ENCODE data around the gene SBNO2. TPM values are rescaled to one million over a fixed set of nuclear protein-coding genes. Genes with fewer than 3 reads are reported as not detected.

Gene SBNO2
- total and polyA plus RNA-seq, 9 of the 15 experiments (the other 6 are each of a cell fraction or from before 2014, with no cell fraction given) = 0.01 to 46.2 (median 6.7) TPM

GRCh38 chr19:1094978-1095701 is 78.9 kb downstream of the SBNO2 start, which contains the start of gene POLR2E (continued):
- peak; percentile 79 for TF ChIP-seq VEZF1 (CRISPR knock-in tag; IDR thresholded peaks at IDR 0.05)
- no peak for TF ChIP-seq ID3 (CRISPR knock-in tag; IDR thresholded peaks at IDR 0.05)
- TF ChIP-seq ID3 (tag; IDR thresholded peaks at IDR 0.05) = peak; percentile 50; the same call in 1 of the 2 replicates
- 0 out of 2 replicates have a peak, but pooled peaks have one; percentile 24 for TF ChIP-seq ZNF766 (CRISPR knock-in tag; conservative IDR thresholded peaks at IDR 0.05)
- peak; percentile 84 for TF ChIP-seq POLR2B (IDR thresholded peaks at IDR 0.05; ENCODE audit: low read depth, partially characterized antibody)
- TF ChIP-seq OTX1 (CRISPR knock-in tag; IDR thresholded peaks at IDR 0.05) = 0 out of 2 replicates have a peak, but pooled peaks have one; percentile 15
- peak; percentile 88 for TF ChIP-seq ARHGAP35 (IDR thresholded peaks at IDR 0.05; ENCODE audit: partially characterized antibody)
- TF ChIP-seq TBL1XR1 (IDR thresholded peaks at IDR 0.05; ENCODE audit: low read length in 2 of 2) = peak in 1 of 2 experiments; percentile 53; a peak in 3 of 4 replicates
- TF ChIP-seq CREM (IDR thresholded peaks at IDR 0.05; ENCODE audit: low read depth) = peak; percentile 92
- peak in 1 of 2 experiments; percentile 82 for TF ChIP-seq AFF1 (IDR thresholded peaks at IDR 0.05; ENCODE audit: low read depth in 1 of 2, partially characterized antibody in 2 of 2)
- peak; percentile 47; the same call in 1 of the 2 replicates for TF ChIP-seq EP300 (IDR thresholded peaks at IDR 0.05; ENCODE audit: low read length)
- TF ChIP-seq MNT (conservative IDR thresholded peaks at IDR 0.05) = peak in 1 of 2 experiments; percentile 65; a peak in 3 of 4 replicates
- TF ChIP-seq FOXK1 (CRISPR knock-in tag; IDR thresholded peaks at IDR 0.05; ENCODE audit: borderline replicate concordance) = no peak
- peak; percentile 56; the same call in 1 of the 2 replicates for TF ChIP-seq JUN (IDR thresholded peaks at IDR 0.05; ENCODE audit: borderline replicate concordance, low read depth, low read length)
- no peak for TF ChIP-seq JUN (CRISPR knock-in tag; IDR thresholded peaks at IDR 0.05; ENCODE audit: borderline replicate concordance)
- TF ChIP-seq ZBTB33 (CRISPR knock-in tag; IDR thresholded peaks at IDR 0.05) = peak; percentile 51; the same call in 1 of the 2 replicates
